GM21576 (cell line): ENCODE data around the gene ACY1.

Experiments used
- ATAC-seq: cut with Tn5 transposase; IDR thresholded peaks from one replicate; pipeline ENCODE4 v1.9.1; 2021; ENCODE audit warnings: mild to moderate bottlenecking, moderate library complexity; ENCODE audit not compliant: unreplicated experiment

Gene ACY1

GRCh38 chr3:51962854-51963530 is 20.3 kb upstream of the ACY1 start:
- ATAC-seq: no peak

GRCh38 chr3:51963951-51964451 is 19.3 kb upstream of the ACY1 start:
- ATAC-seq: no peak

GRCh38 chr3:51964521-51964920 is 18.8 kb upstream of the ACY1 start:
- no peak for ATAC-seq

- ATAC-seq: no peak
These were observed 17.3 kb upstream of the ACY1 start for GRCh38 chr3:51966016-51966415.

- ATAC-seq: no peak
These were observed 16.8 kb upstream of the ACY1 start for GRCh38 chr3:51966486-51966885.

- ATAC-seq: peak; percentile 8
These were observed 16.4 kb upstream of the ACY1 start for GRCh38 chr3:51966922-51967383.

- peak; percentile 32 for ATAC-seq
These were observed 15.8 kb upstream of the ACY1 start, which contains the start of gene PCBP4 for GRCh38 chr3:51967384-51968169. Gene PCBP4 (minus strand): TSS chr3:51967454. CDS start chr3:51961240, 6,214 bp downstream.

GRCh38 chr3:51968170-51968775 is 15.1 kb upstream of the ACY1 start:
- no peak for ATAC-seq

GRCh38 chr3:51968883-51969678 is 14.3 kb upstream of the ACY1 start:
- ATAC-seq: no peak

- no peak for ATAC-seq
These were observed 13.5 kb upstream of the ACY1 start for GRCh38 chr3:51969841-51970240.

GRCh38 chr3:51970606-51971300 is 12.6 kb upstream of the ACY1 start:
- no peak for ATAC-seq

GRCh38 chr3:51971350-51971749 is 12.0 kb upstream of the ACY1 start:
- no peak for ATAC-seq

- ATAC-seq: peak; percentile 11
These were observed 8.9 kb upstream of the ACY1 start for GRCh38 chr3:51974277-51974962.

- peak; percentile 47 for ATAC-seq
These were observed 8.1 kb upstream of the ACY1 start, which contains the start of gene ABHD14A for GRCh38 chr3:51974963-51975851. Gene ABHD14A (plus strand): TSS chr3:51975064. CDS start chr3:51975136, 72 bp downstream.

- no peak for ATAC-seq
These were observed 7.3 kb upstream of the ACY1 start for GRCh38 chr3:51975852-51976549.

GRCh38 chr3:51977446-51978142 is 5.7 kb upstream of the ACY1 start:
- ATAC-seq: no peak

GRCh38 chr3:51978143-51978502 is 5.2 kb upstream of the ACY1 start:
- ATAC-seq: no peak
